ENCODE data around the gene CLDN22.

DNA sequence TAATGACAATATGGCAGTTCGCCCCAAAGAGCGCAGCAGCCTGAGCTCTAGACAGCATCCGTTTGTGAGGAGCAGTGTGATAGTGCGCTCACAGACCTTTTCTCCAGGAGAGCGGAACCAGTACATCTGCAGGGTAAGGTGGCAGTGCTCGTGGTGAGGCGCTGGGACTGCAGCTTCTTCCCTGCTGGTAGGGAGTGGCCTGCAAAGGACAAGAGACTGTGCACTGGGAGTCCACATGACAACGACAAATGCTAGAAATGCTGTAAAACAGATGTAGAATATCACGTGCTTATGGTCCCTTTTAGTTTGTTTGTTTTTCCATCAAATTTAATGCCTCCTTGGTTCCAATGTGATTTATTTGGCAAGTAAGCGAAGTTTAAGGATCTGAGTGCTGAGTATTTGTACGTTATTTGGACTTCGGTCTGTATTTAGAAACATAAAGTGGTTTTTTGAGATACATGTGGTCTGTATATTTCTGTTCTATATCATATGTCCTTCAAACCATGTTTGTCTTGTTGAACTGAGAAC is 35.8 kb downstream of the CLDN22 start:
- TF ChIP-seq CTCF (IDR thresholded peaks at IDR 0.05; ENCODE audit: insufficient read depth, low read length) (no peak), SPI1 (IDR thresholded peaks at IDR 0.05; ENCODE audit: borderline replicate concordance, low read depth) (no peak), POLR2AphosphoS5 (IDR thresholded peaks at IDR 0.05; ENCODE audit: low read depth) (no peak)

Data from HL-60 (cell line).